NCI-H2029 treated with DMSO at 0.1 percent for 48 hours (cell line): ENCODE data around the gene UNC13A.

Experiments used
- DNase-seq: peaks from one replicate; lab custom pipeline; 2025; lab: John Stamatoyannopoulos, UW

Gene UNC13A

DNA sequence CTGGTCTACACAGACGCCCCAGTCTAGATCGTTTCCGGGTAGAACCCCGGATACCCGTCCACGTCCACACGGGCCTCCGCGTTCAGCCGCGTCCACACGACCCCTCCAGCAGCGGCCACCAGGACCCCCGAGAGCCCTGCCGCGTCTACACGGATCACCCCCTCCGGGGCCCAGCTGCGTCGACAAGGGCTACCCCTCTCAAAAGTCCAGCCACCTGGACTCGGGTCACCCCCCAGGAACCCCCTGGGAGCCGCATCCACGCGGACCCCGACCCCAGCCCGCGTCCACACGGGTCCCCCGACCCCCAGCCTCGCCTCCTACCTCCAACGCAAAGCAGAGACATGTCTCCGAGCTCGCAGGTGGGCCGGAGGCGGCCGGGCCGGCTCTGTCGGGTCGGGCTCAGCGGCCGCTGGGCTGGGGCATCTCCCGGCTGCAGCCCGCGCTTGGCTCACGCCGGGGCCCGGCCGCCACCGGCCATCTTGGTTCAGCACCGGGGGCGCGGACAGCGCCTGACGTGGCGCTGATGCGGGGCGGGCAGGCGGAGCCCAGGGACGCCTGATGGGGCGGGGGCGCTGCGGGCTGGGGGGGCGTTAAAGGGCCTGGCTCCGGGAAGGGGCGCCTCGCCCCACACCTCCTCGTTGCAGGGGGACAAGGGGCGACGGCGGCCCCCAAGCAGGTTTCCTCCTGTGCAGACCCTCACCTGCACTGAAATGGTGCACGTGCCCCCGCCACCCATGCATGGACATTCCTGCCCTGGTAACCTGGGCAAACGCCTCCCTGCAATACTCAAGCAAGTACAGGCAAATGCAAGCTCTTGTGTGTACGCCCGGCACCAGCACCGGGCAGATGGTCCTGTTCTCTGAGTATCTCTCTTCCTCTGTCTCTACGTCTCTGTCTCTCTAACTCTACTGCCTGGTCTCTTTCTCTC, at the start of gene UNC13A:
TSS of gene UNC13A (minus strand) at position 498 of the 928 bp plus-strand sequence. CDS start at position 343, 155 bp downstream.
- DNase-seq: no peak

DNA sequence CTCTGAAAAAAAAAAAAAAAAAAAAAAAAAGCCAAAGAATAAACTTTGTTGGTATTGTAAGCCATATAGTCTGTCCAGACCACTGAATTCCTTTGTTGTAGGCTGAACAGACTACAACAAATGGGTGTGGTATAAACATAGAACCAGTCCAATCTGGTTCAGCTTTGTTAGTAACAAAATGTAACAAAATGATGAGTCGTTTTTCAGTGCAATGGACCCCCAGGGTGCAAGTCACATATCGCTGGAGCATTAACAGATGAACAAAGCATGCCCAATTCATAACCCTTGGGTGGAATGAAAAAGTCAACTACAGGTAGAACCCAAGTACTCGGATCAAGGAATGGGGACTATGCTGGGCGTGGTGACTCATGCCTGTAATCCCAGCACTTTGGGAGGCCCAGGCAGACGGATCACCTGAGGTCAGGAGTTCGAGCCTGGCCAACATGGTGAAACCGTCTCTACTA, 49.6 kb upstream of the UNC13A start:
- DNase-seq: no peak

- no peak for DNase-seq
Measured at GRCh38 chr19:17735410-17735809, 47.3 kb upstream of the UNC13A start.

DNA sequence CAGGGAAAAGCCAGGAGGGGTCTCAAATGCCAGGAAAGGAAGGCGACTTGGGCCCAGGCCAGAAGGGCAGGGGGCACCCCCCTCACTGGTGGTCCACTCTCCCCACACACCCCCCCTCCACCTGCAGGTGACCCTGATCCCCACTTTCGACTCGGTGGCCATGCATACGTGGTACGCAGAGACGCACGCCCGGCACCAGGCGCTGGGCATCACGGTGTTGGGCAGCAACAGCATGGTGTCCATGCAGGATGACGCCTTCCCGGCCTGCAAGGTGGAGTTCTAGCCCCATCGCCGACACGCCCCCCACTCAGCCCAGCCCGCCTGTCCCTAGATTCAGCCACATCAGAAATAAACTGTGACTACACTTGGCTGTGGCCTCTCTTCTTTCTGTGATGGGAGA, 46.0 kb upstream of the UNC13A start:
- no peak for DNase-seq

GRCh38 chr19:17733127-17733526, 45.0 kb upstream of the UNC13A start:
- no peak for DNase-seq

- DNase-seq: no peak
Measured at GRCh38 chr19:17727843-17728242, 39.7 kb upstream of the UNC13A start.

DNA sequence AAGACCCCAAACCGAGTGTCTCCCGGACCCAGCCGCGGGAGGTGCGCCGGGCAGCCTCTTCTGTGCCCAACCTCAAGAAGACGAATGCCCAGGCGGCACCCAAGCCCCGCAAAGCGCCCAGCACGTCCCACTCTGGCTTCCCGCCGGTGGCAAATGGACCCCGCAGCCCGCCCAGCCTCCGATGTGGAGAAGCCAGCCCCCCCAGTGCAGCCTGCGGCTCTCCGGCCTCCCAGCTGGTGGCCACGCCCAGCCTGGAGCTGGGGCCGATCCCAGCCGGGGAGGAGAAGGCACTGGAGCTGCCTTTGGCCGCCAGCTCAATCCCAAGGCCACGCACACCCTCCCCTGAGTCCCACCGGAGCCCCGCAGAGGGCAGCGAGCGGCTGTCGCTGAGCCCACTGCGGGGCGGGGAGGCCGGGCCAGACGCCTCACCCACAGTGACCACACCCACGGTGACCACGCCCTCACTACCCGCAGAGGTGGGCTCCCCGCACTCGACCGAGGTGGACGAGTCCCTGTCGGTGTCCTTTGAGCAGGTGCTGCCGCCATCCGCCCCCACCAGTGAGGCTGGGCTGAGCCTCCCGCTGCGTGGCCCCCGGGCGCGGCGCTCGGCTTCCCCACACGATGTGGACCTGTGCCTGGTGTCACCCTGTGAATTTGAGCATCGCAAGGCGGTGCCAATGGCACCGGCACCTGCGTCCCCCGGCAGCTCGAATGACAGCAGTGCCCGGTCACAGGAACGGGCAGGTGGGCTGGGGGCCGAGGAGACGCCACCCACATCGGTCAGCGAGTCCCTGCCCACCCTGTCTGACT, 39.0 kb upstream of the UNC13A start:
- DNase-seq: no peak

GRCh38 chr19:17726136-17726741, 38.1 kb upstream of the UNC13A start:
- no peak for DNase-seq

DNA sequence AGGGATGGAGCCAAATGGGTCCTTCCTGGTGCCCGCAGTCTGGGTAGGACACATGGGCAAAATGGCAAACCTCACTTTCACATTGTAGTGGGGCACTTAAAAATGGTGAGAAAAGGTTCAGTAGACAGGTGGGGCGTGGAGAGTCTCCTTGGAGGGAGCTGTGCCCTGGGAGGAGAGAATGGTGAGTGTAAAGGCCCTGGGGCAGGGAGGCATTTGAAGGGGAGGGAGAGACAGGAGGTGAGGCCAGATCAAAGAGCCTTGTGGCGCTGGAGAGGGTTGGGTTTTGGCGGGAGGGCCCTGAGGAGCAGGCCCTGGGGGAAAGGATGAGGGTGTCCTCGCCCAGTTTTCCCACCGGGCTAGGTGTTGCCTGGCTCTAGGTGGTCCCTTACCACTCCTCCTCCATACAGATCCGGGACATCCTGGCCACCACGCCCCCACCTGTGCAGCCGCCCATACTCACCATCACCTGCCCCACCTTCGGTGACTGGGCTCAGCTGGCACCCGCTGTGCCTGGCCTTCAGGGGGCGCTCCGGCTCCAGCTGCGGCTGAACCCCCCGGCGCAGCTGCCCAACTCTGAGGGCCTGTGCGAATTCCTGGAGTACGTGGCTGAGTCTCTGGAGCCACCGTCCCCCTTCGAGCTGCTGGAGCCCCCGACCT, 37.4 kb upstream of the UNC13A start:
- DNase-seq: no peak

DNA sequence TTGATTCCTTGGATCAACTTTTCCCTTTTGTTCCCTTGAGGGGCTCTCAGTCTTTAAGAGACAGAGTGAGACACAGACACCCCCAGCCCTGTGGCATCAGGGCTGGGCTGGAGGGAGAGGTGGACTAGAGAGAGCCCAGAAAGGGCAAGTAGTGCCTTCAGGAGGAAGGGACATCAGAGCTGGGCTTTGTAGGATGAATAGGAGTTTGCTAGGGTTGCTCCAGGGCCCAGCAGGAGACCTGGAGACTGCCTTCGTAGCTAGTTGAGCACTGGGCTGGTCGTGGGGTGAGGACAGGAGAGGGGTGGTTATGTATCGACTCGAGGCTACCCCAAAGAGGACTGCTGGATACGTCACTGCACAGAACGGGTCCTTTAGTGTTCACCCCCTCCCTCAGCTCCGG, 36.5 kb upstream of the UNC13A start:
- no peak for DNase-seq

DNA sequence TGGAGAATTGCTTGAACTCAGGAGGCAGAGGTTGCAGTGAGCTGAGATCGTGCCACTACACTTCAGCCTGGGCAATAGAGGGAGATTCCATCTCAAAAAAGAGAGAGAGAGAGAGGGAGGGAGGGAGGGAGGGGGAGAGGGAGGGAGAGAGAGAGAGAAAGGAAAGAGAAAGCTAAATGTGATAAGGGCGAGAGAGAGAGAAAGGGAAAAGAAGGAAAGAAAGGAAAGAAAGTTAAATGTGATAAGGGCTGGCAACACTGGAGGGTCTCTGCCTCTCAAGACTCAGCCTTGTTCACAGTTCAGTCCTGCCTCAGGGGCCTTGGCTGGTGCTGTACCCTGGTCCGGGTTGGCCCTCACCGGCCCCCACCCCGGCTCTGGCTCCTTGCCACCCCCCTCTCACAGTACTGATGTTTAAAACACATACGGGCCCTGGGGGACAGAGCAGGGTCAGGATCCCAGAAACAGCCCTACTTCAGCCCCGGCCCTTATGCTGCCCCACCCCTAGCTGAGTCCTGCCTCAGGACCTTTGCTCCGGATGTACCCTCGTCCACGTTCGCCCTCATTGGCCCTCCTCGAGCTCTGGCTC, 34.6 kb upstream of the UNC13A start:
- DNase-seq: no peak

DNA sequence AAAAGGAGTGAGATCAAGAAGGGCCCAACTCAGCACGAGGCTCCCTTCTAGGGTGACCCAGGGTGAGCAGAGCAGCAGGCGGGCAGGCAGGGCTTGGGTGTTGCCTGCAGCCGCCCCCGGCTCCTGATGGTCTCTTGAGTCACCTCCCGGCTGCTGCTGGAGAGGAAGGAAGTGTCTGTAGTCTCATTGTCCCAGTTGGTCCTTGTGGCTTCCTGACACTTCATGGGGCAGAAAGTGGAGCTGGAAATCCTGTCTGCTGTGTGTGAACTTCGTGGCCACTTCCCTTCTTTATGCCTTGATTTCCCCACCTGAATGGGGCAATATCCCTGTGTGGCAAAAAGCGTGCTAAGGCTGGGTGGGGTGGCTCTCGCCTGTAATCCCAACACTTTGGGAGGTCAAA, 33.7 kb upstream of the UNC13A start:
- DNase-seq: no peak

DNA sequence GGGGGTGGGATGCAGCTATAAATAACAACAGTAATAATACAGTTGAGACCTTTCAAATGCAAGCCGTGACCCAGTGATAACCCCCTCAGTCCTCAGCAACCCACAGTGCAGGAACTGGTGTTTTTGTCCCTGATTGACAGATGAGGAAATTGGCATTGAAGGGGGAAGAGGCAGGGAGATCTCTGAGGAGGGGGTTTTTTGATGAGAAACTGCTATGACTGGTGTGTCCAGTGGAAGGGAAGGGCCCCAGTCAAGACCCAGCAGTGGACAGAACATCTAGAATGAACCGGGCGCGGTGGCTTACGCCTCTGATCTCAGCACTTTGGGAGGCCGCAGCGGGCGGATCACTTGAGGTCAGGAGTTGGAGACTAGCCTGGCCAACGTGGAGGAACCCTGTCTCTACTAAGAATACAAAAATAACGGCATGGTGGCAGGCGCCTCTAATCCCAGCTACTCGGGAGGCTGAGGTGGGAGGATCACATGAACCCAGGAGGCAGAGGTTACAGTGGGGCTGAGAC, 33.0 kb upstream of the UNC13A start:
- no peak for DNase-seq

- DNase-seq: no peak
Measured at GRCh38 chr19:17720440-17720839, 32.3 kb upstream of the UNC13A start.

GRCh38 chr19:17719730-17720400, 31.7 kb upstream of the UNC13A start:
- DNase-seq: no peak

DNA sequence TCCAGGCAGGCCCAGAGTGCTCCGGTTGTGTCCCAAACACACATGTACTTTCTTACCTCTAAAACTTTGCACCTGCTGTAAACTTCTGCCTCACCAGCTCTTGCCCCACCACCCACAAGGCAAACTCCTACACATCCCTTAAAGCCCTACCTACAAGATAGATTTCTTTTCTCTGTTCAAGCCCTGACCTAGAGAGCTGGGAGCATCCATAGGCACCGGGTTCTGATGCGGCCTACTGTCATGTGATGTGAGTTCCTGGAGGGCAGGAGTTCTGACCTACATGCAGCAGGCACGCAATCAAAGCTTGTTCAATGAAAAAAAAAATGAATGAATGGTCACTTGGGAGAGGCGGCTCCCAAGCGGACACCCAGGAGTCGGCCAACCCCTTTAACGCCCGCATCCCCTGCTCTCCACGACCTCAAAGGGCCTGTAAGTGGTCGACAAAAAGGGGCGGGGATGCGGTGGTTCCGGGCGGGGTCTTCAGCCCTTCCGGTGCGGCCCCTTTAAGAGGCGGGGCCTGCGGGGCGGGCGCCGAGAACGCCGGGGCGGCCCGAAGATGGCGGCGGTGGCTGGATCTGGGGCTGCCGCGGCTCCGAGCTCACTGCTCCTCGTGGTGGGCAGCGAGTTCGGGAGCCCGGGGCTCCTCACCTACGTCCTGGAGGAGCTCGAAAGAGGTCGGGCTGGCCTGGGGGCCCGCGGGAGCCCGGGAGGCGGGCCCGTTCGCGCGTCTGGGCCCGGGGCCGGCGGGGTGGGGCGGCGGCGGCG, 31.0 kb upstream of the UNC13A start, which contains the start of gene MAP1S:
TSS of gene MAP1S (plus strand) at position 534 of the 765 bp plus-strand sequence. CDS start at position 557, 23 bp downstream.
- DNase-seq: peak; percentile 27

GRCh38 chr19:17718550-17718946, 30.4 kb upstream of the UNC13A start:
- no peak for DNase-seq

GRCh38 chr19:17716309-17716929, 28.3 kb upstream of the UNC13A start:
- DNase-seq: no peak

DNA sequence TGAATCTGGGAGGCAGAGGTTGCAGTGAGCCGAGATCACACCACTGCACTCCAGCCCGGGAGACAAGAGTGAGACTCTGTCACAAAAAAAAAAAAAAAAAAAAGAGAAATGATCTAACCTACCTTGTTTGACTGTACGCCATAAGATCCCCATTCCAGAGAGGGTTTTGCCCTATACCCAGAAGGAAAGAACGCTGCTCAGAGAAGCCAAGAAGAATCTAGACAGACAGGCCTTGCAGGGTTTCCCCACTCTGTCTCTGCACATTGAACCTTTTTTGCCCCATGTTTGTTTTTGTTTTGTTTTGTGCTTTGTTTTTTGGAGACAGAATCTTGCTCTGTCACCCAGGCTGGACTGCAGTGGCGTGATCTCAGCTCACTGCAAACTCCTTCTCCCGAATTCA, 23.7 kb upstream of the UNC13A start:
- DNase-seq: no peak
